ENCODE measurements around the gene HSPA1B.

DNA sequence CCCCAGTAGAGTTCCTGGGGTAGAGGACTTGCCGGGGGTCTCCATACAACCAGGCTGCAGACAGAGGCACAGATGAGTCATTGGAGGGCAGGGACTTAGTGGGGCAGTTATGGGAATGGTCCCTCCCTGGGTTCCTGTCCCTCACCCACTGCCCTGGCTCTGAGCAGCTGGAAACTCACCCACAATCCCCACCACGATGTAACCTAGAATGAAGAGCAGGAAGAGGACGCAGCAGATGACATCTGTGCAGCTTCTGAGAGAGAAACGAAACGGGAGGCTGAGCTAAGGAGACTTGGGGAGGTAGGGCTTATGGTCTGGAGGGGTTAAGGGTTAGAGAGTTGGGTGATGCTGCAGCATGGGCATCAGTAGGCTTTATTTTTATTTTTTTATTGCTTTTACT, 48.3 kb downstream of the HSPA1B start:
- TF ChIP-seq POLR2A (IDR thresholded peaks at IDR 0.05; ENCODE audit: low read length) (no peak), GATA1 (IDR thresholded peaks at IDR 0.05; ENCODE audit: low read depth, low read length) (no peak)
